Panc1 (cell line): Measurements from ENCODE around the gene UVSSA. TPM values are rescaled to one million over a fixed set of nuclear protein-coding genes. Genes with fewer than 3 reads are reported as not detected.

ENCODE experiments used
- ATAC-seq: fragments of 200-7000 bp; cut with Tn5 transposase; 2 replicates; pipeline ENCODE4 v1.9.1; 2020; ENCODE audit warnings: mild to moderate bottlenecking, moderate library complexity
- BruUV-seq: library from RNA; stranded (reverse); fragments of 400-500 nt; replicated peaks from 2 replicates; lab custom pipeline; 2021; lab: Mats Ljungman, UMichigan
- CTCF ChIA-PET: fragments of 300-600 bp; sonication (Branson Sonifier 250); formaldehyde crosslinking; loops from one replicate; lab custom pipeline; 2022; ENCODE audit warnings: antibody characterized with exemption; lab: Charles Lee
- POLR2A ChIA-PET: fragments of 300-600 bp; sonication (Branson Sonifier 250); formaldehyde crosslinking; loops from one replicate; lab custom pipeline; 2022; ENCODE audit warnings: antibody characterized with exemption; lab: Charles Lee
- DNase-seq: peaks from one replicate; pipeline ENCODE4 v3.0.0-alpha.2; 2010; ENCODE audit warnings: low read depth, low spot score
- H3K27ac ChIP-seq: 2 replicates; pipeline ENCODE4 v1.5.1; 2011; ENCODE audit warnings: mild to moderate bottlenecking, low read length, inconsistent platforms
- H3K27me3 ChIP-seq: fragments of 200-500 bp; sonication (Bioruptor generic); 2 replicates; pipeline ENCODE4 v1.6.0; 2014; ENCODE audit warnings: low read length, inconsistent platforms; ENCODE audit not compliant: control insufficient read depth, insufficient read depth
- H3K36me3 ChIP-seq: fragments of 200-500 bp; sonication (Bioruptor generic); 2 replicates; pipeline ENCODE4 v1.5.1; 2014; ENCODE audit warnings: inconsistent platforms, mild to moderate bottlenecking, low read length, moderate library complexity; ENCODE audit not compliant: control insufficient read depth, insufficient read depth
- H3K4me1 ChIP-seq: 2 replicates; pipeline ENCODE4 v1.5.1; 2011; ENCODE audit warnings: inconsistent platforms, mild to moderate bottlenecking, low read length, moderate library complexity; ENCODE audit not compliant: control insufficient read depth, insufficient read depth
- H3K4me3 ChIP-seq, 2 experiments: 2 replicates each; pipeline ENCODE4 v1.5.1; 2011 to 2012; ENCODE audit warnings: low read depth in 2 of 2, low read length in 2 of 2, mild to moderate bottlenecking in 2 of 2, inconsistent platforms in 1 of 2, moderate library complexity in 1 of 2
- H3K9me3 ChIP-seq: fragments of 200-500 bp; sonication (Bioruptor generic); 2 replicates; pipeline ENCODE4 v1.5.1; 2014; ENCODE audit warnings: low read depth, mild to moderate bottlenecking, inconsistent platforms, low read length, moderate library complexity; ENCODE audit not compliant: control insufficient read depth, insufficient read depth
- POLR2AphosphoS5 ChIP-seq: IDR thresholded peaks from 2 replicates; pipeline ENCODE4 v1.6.1; 2012; ENCODE audit warnings: mild to moderate bottlenecking, low read depth, low read length, moderate library complexity
- SIN3A ChIP-seq: IDR thresholded peaks from 2 replicates; pipeline ENCODE4 v1.6.1; 2012; ENCODE audit warnings: low read depth, mild to moderate bottlenecking, low read length, moderate library complexity, borderline replicate concordance; ENCODE audit not compliant: insufficient read depth
- TCF7L2 ChIP-seq: IDR thresholded peaks from 2 replicates; pipeline ENCODE4 v1.6.1; 2011; ENCODE audit warnings: mild to moderate bottlenecking, low read depth, low read length, inconsistent platforms
- in situ Hi-C: cut with HindIII; loops from 2 replicates; pipeline ENCODE4 v1.10.0; 2016; ENCODE audit warnings: low sequenced_read_pairs, low pct_unique_long_range_greater_than_20kb
- intact Hi-C: fragments of 100-400 bp; cut with micrococcal nuclease; formaldehyde crosslinking; loops from one replicate; pipeline ENCODE4 v1.10.0; 2022; ENCODE audit not compliant: unreplicated experiment
- total RNA-seq: library from RNA; stranded (reverse); gene quantifications from one replicate; pipeline ENCODE4 v1.2.1, GENCODE V29; 2021; ENCODE audit not compliant: unreplicated experiment
- TF ChIP-seq, protein P1 (sequence below): fragments of 450-650 bp; IDR thresholded peaks from 2 replicates; pipeline ENCODE4 v1.5.1; 2017; ENCODE audit warnings: mild to moderate bottlenecking
- TF ChIP-seq, protein P2 (sequence below), 2 experiments: IDR thresholded peaks; 2 replicates each; pipeline ENCODE4 v1.6.1; 2011 to 2012; ENCODE audit warnings: low read depth in 2 of 2, control low read depth in 1 of 2, low read length in 1 of 2, mild to moderate bottlenecking in 1 of 2, moderate library complexity in 1 of 2; ENCODE audit not compliant: insufficient read depth in 1 of 2

The UVSSA gene
- total RNA-seq, 1 experiment from 2014 or later, result 23.4 TPM

DNA sequence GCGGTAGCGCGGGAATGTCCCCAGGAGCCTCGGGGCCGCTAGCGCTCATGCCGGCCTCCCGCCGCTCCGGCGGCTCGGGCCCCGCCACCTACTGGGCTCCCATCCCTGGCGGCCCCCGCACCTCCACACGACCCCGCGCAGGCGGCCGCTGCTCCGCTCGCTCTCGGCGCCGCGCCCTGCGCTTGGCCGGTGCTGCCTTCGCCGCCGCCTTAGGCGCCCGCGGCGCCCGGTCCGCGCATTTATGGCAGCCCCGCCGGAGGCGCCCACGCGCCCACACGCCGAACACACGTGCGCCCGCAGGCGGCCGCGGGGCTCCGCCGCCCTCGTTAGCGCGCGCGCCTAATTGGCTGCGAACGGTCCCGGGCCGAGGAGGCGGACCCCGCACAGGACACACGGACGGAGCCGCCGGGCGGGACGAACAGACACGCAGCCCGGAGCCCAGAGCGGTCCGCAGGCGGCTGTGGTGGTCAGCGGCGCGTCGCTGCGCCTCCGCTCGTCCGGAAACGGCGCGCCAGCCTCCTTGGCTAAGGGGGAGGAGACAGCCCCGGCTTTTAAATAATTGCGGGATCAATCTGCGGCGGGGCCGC lies 59.5 kb downstream of the UVSSA start, which contains the start of gene NKX1-1:
Gene NKX1-1, minus strand, starts transcription at position 49 of the 587 bp plus-strand sequence. Its CDS starts 0 bp downstream, at position 49.
- no peaks in the 10 kb centered on the region for H3K36me3 ChIP-seq
- no peak for ATAC-seq
- in situ Hi-C loops, result no loop called here
- no peaks in the 10 kb centered on the region for H3K27me3 ChIP-seq
- no TSS peak for BruUV-seq
- ChIA-PET POLR2A (no interaction called here), CTCF (no interaction called here)
- H3K4me1 ChIP-seq, result no peaks in the 10 kb centered on the region
- H3K27ac ChIP-seq, result no peak within 1 kb of the TSS
- H3K9me3 ChIP-seq, result no peaks in the 10 kb centered on the region
- intact Hi-C loops, result no loop called here
- no peak within 1 kb of the TSS for H3K4me3 ChIP-seq
- DNase-seq, result no peak
- TF ChIP-seq TCF7L2 (no peak), SIN3A (no peak), POLR2AphosphoS5 (no peak)
- TF ChIP-seq, protein P1, sequence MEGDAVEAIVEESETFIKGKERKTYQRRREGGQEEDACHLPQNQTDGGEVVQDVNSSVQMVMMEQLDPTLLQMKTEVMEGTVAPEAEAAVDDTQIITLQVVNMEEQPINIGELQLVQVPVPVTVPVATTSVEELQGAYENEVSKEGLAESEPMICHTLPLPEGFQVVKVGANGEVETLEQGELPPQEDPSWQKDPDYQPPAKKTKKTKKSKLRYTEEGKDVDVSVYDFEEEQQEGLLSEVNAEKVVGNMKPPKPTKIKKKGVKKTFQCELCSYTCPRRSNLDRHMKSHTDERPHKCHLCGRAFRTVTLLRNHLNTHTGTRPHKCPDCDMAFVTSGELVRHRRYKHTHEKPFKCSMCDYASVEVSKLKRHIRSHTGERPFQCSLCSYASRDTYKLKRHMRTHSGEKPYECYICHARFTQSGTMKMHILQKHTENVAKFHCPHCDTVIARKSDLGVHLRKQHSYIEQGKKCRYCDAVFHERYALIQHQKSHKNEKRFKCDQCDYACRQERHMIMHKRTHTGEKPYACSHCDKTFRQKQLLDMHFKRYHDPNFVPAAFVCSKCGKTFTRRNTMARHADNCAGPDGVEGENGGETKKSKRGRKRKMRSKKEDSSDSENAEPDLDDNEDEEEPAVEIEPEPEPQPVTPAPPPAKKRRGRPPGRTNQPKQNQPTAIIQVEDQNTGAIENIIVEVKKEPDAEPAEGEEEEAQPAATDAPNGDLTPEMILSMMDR, result no peak
- TF ChIP-seq, protein P2, sequence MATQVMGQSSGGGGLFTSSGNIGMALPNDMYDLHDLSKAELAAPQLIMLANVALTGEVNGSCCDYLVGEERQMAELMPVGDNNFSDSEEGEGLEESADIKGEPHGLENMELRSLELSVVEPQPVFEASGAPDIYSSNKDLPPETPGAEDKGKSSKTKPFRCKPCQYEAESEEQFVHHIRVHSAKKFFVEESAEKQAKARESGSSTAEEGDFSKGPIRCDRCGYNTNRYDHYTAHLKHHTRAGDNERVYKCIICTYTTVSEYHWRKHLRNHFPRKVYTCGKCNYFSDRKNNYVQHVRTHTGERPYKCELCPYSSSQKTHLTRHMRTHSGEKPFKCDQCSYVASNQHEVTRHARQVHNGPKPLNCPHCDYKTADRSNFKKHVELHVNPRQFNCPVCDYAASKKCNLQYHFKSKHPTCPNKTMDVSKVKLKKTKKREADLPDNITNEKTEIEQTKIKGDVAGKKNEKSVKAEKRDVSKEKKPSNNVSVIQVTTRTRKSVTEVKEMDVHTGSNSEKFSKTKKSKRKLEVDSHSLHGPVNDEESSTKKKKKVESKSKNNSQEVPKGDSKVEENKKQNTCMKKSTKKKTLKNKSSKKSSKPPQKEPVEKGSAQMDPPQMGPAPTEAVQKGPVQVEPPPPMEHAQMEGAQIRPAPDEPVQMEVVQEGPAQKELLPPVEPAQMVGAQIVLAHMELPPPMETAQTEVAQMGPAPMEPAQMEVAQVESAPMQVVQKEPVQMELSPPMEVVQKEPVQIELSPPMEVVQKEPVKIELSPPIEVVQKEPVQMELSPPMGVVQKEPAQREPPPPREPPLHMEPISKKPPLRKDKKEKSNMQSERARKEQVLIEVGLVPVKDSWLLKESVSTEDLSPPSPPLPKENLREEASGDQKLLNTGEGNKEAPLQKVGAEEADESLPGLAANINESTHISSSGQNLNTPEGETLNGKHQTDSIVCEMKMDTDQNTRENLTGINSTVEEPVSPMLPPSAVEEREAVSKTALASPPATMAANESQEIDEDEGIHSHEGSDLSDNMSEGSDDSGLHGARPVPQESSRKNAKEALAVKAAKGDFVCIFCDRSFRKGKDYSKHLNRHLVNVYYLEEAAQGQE (IDR thresholded peaks at IDR 0.05; ENCODE audit: insufficient read depth in 1 of 2, low read depth in 2 of 2, low read length in 1 of 2), result no peak

DNA sequence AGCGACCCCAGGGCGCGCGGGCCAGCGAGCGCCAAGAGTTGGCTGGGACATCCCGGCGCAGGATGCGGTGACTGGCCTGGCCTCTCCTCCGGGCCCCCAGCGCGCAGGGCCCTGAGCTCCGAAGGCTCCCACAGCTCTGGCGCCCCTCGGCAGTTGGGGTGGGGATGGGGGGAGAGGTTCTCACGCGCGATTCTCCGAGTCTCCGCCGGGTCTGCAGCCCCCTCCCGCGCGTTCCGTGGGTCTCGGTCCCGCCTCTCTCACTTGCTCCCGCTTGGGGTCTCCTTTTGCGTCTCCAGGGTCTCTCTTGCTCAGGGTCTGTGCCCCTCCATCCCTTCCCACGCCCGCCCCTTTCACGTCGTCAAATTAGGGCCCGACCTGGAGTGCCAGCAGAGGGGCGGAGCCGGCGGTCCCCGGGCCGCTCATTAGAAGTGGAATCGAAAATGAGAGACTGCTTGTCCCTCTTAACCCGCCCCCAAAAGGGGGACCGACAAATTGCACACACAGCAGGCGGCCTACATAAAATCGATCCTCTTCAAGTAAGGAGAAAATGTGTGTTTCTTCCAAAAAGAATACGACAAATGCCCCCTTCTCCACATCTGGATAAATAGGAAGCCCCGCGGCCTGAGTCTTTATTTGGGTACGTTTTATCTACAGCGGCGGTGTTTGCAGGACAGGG lies 60.1 kb downstream of the UVSSA start:
- BruUV-seq, result no TSS peak
- intact Hi-C loops (no loop called here), in situ Hi-C loops (no loop called here)
- no peak for DNase-seq
- ChIA-PET CTCF (no interaction called here), POLR2A (no interaction called here)
- H3K4me3 ChIP-seq, result no peak overlapping the region
- no peak for TF ChIP-seq TCF7L2
- TF ChIP-seq SIN3A, result no peak
- H3K9me3 ChIP-seq, result no peaks in the 10 kb centered on the region
- no peak for ATAC-seq
- H3K4me1 ChIP-seq, result no peaks in the 10 kb centered on the region
- no peak overlapping the region for H3K27ac ChIP-seq
- H3K36me3 ChIP-seq, result no peaks in the 10 kb centered on the region
- H3K27me3 ChIP-seq, result no peaks in the 10 kb centered on the region
